GM23248 (cell line): ENCODE data around the gene ENAH. TPM values are rescaled to one million over a fixed set of nuclear protein-coding genes. Genes with fewer than 3 reads are reported as not detected.

Source experiments
- DNase-seq: peaks from one replicate; pipeline ENCODE4 v3.0.0-alpha.2; 2015
- H2AFZ ChIP-seq: fragments of 200-600 bp; sonication (generic); 2 replicates; pipeline ENCODE4 v1.6.1; 2016; ENCODE audit warnings: antibody characterized with exemption
- H3F3A ChIP-seq: fragments of 200-600 bp; sonication (generic); 2 replicates; pipeline ENCODE4 v1.6.1; 2016; ENCODE audit warnings: mild to moderate bottlenecking, antibody characterized with exemption, mixed run types; ENCODE audit not compliant: insufficient read depth
- H3K27ac ChIP-seq: fragments of 200-600 bp; sonication (generic); 2 replicates; pipeline ENCODE4 v1.5.1; 2016; ENCODE audit warnings: mild to moderate bottlenecking
- H3K27me3 ChIP-seq: fragments of 200-600 bp; sonication (generic); replicated peaks from 2 replicates; pipeline ENCODE4 v1.6.1; 2016; ENCODE audit warnings: mild to moderate bottlenecking; ENCODE audit not compliant: insufficient read depth
- H3K36me3 ChIP-seq: fragments of 200-600 bp; sonication (generic); 2 replicates; pipeline ENCODE4 v1.6.1; 2016; ENCODE audit warnings: low read depth, mild to moderate bottlenecking
- H3K4me1 ChIP-seq: fragments of 200-600 bp; sonication (generic); 2 replicates; pipeline ENCODE4 v1.6.1; 2016; ENCODE audit warnings: mild to moderate bottlenecking; ENCODE audit not compliant: insufficient read depth
- H3K4me2 ChIP-seq: fragments of 200-600 bp; sonication (generic); one replicate; pipeline ENCODE4 v1.6.1; 2016; ENCODE audit warnings: mild to moderate bottlenecking; ENCODE audit not compliant: unreplicated experiment
- H3K4me3 ChIP-seq: fragments of 200-600 bp; sonication (generic); 2 replicates; pipeline ENCODE4 v1.5.1; 2016; ENCODE audit warnings: mild to moderate bottlenecking
- H3K79me2 ChIP-seq: fragments of 200-600 bp; sonication (generic); 2 replicates; pipeline ENCODE4 v1.6.1; 2016; ENCODE audit warnings: mild to moderate bottlenecking; ENCODE audit not compliant: insufficient read depth
- H3K9ac ChIP-seq: fragments of 200-600 bp; sonication (generic); 2 replicates; pipeline ENCODE4 v1.6.1; 2016; ENCODE audit warnings: mild to moderate bottlenecking
- H3K9me2 ChIP-seq: fragments of 200-600 bp; sonication (generic); 2 replicates; pipeline ENCODE4 v1.6.1; 2016; ENCODE audit warnings: mixed run types, mild to moderate bottlenecking, moderate library complexity; ENCODE audit not compliant: insufficient read depth
- H3K9me3 ChIP-seq: fragments of 200-600 bp; sonication (generic); one replicate; pipeline ENCODE4 v1.6.1; 2017; ENCODE audit warnings: low read depth
- H4K20me1 ChIP-seq: fragments of 200-600 bp; sonication (generic); 2 replicates; pipeline ENCODE4 v1.6.0; 2016; ENCODE audit not compliant: insufficient read depth
- EZH2 ChIP-seq: fragments of 200-600 bp; sonication (generic); IDR thresholded peaks from 2 replicates; pipeline ENCODE4 v1.6.1; 2018; ENCODE audit warnings: antibody characterized with exemption, mild to moderate bottlenecking; ENCODE audit not compliant: insufficient read depth, poor library complexity, severe bottlenecking
- EZH2phosphoT487 ChIP-seq: fragments of 200-600 bp; sonication (generic); IDR thresholded peaks from 2 replicates; pipeline ENCODE4 v1.6.1; 2018; ENCODE audit warnings: antibody characterized with exemption, moderate library complexity, mild to moderate bottlenecking, low read depth; ENCODE audit not compliant: insufficient read depth
- WGBS, 2 experiments: methylation state at CpG; one replicate each; pipeline ENCODE4 v1.1.6; 2015 to 2017; ENCODE audit warnings: low lambda C conversion rate in 2 of 2, low coverage in 1 of 2; ENCODE audit errors: missing lambda C conversion rate in 2 of 2; 5-methylcytosine and 5-hydroxymethylcytosine counted together
- in situ Hi-C: fragments of 300-500 bp; cut with MboI; formaldehyde crosslinking; loops from 2 replicates; pipeline ENCODE4 v1.15.0; 2020
- polyA plus RNA-seq: library from polyadenylated mRNA; unstranded; fragments of >200 nt; fragmentation: Nextera tagmentation; extraction: Ambion mirVana; gene quantifications from 2 replicates; pipeline ENCODE4 v1.2.1, GENCODE V29; 2016
- total RNA-seq: library from RNA; depleted of rRNA; stranded (reverse); fragments of >200 nt; shearing (Covaris generic); gene quantifications from 2 replicates; pipeline ENCODE4 v1.2.3, GENCODE V29; 2014

The ENAH gene
- total and polyA plus RNA-seq, 2 experiments from 2014 or later, result 40.1 to 125 TPM

DNA sequence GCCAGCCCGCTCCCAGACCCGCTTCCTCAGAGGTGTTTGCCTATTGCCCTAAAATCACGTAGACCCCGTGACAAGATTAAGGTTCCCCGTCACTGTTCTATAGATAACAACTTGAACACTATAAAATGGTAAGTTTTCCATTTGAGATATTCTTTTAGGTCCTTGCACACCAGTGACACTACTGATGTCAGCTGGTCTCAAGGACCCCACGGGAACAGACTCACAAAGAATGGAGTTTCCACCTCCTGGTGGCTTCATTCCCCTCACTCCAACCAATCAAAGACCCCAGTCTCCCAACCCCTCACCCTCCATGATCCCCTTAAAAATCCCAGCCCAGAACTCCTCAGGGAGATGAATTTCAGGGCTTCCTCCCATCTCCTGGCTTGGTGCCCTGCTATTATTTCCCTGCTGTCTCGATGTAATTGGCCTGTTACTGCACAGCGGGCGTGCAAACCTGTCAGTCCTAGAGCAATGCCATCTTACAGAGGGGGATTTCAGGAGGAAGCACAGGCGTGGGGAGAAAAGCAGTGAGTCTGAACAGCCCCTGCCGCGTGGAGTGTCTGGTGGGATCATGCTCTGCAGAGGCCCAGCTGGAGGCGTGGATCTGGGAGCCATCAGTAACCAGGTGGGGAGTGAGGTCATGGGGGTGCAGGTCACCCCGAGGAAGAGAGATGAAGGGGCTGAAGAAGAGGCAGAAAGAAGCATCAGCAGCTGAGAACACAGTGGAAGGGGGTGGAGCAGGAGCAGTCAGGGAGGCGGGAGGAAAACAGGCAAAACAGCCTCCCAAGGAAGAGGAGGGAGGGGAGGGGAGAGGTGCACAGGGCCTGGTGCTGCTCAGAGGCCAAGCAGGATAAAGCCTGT lies 190.0 kb downstream of the ENAH start:
- no peak overlapping the region for H3K9ac ChIP-seq
- DNase-seq, result no peak
- H3K36me3 ChIP-seq, result no peaks in the 10 kb centered on the region
- WGBS, 2 experiments, result 51 to 53% methylated on average over 15 of the region's 15 CpGs
- H3K27ac ChIP-seq, result no peak overlapping the region
- H3K9me2 ChIP-seq, result no peaks in the 10 kb centered on the region
- H3K4me3 ChIP-seq, result no peak overlapping the region
- no peak overlapping the region for H2AFZ ChIP-seq
- H3K79me2 ChIP-seq, result no peaks in the 10 kb centered on the region
- H3K4me2 ChIP-seq, result no peak overlapping the region
- peaks cover 20% of the 10 kb centered on the region for H3K4me1 ChIP-seq
- no peaks in the 10 kb centered on the region for H4K20me1 ChIP-seq
- H3K27me3 ChIP-seq, result no peaks in the 10 kb centered on the region
- no peaks in the 10 kb centered on the region for H3K9me3 ChIP-seq
- TF ChIP-seq EZH2 (no peak), EZH2phosphoT487 (no peak)
- in situ Hi-C loops, result no loop called here
- no peaks in the 10 kb centered on the region for H3F3A ChIP-seq

DNA sequence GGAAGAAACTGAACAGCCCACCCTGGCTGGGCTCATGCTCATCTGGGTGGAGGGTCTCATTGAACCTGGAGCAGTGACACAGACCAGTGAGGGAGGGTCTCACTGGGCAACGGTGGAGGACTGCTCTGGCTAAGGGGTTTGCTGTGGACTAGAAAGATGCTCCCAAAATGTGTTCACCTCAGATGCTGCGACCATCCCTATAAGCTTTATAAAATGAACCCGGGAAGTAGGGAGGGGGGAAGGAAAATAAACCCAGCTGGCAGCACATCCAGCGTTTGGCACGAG lies 190.6 kb downstream of the ENAH start:
- WGBS, 2 experiments, result 15 to 17% methylated on average over 5 of the region's 5 CpGs
- H3K36me3 ChIP-seq, result no peaks in the 10 kb centered on the region
- H4K20me1 ChIP-seq, result no peaks in the 10 kb centered on the region
- H3K9me2 ChIP-seq, result no peaks in the 10 kb centered on the region
- TF ChIP-seq EZH2phosphoT487 (no peak), EZH2 (no peak)
- no peak overlapping the region for H3K9ac ChIP-seq
- H3K9me3 ChIP-seq, result no peaks in the 10 kb centered on the region
- in situ Hi-C loops, result no loop called here
- H3K4me3 ChIP-seq, result no peak overlapping the region
- no peaks in the 10 kb centered on the region; the same call in 1 of the 2 replicates for H3F3A ChIP-seq
- no peak overlapping the region for H3K4me2 ChIP-seq
- no peaks in the 10 kb centered on the region for H3K27me3 ChIP-seq
- no peak overlapping the region for H2AFZ ChIP-seq
- no peak overlapping the region for H3K27ac ChIP-seq
- DNase-seq, result no peak
- H3K79me2 ChIP-seq, result no peaks in the 10 kb centered on the region
- peaks cover 20% of the 10 kb centered on the region for H3K4me1 ChIP-seq

DNA sequence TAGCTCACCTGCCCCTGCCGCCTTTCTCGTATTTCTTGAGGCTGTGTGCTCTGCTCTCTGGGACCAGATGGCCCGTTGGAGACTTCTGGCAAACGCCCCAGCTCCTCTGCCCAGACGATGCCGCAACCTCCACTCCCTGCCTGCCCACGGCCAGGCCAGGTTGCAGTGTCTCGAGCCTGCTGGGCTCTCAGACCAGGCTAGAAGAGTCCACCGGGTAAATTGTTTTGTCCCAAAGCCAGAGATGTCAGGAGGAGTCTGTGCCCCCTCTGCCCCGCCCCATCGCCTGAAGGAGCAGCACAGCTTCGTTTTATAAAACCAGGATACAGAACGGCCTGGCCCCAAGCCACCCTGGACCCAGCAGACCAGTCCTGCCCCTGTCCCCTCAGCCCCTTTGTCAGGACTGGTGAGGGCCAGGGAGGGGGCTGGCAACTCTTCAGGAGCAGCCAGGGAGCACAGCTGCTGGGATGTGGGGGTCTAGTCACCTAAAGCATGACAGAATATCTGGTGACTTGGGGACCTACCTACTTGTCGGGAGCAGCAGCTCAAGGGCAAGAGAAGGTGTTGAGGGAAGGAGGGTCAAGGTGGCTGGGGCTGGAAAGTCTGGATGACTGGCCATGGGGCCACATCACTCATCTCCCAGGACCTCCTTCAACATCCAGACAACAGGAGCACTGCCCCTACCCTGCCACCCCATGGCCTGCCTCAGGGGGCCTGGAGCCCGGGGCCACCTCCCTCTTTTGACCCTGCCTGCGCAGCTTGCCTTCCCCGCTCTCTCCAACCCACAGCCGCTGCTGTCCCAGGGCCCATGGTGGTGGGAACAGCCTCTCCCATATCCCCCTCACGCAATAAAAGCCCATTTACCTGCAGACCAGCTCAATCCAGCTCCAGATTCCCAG lies 191.1 kb downstream of the ENAH start:
- Histone ChIP-seq H3K9me2 (no peaks in the 10 kb centered on the region), H3K79me2 (no peaks in the 10 kb centered on the region), H3K4me1 (peaks cover 20% of the 10 kb centered on the region), H3K4me2 (no peak overlapping the region), H3K36me3 (no peaks in the 10 kb centered on the region), H3K27ac (no peak overlapping the region), H2AFZ (no peak overlapping the region), H3K9me3 (no peaks in the 10 kb centered on the region), H3K27me3 (no peaks in the 10 kb centered on the region), H3K4me3 (no peak overlapping the region), H3F3A (no peaks in the 10 kb centered on the region; the same call in 1 of the 2 replicates), H4K20me1 (no peaks in the 10 kb centered on the region), H3K9ac (no peak overlapping the region)
- TF ChIP-seq EZH2, result no peak
- TF ChIP-seq EZH2phosphoT487, result no peak
- whole genome bisulfite sequencing, 2 experiments, result 55 to 57% methylated on average over 18 to 19 of the region's 19 CpGs
- peak; percentile 44 for DNase-seq
- in situ Hi-C loops, result no loop called here

- Histone ChIP-seq H4K20me1 (no peaks in the 10 kb centered on the region), H3K27ac (no peak overlapping the region), H3F3A (no peaks in the 10 kb centered on the region; the same call in 1 of the 2 replicates), H3K4me3 (no peak overlapping the region), H3K27me3 (no peaks in the 10 kb centered on the region), H3K79me2 (no peaks in the 10 kb centered on the region), H3K9me2 (no peaks in the 10 kb centered on the region), H3K9ac (no peak overlapping the region), H2AFZ (no peak overlapping the region), H3K9me3 (no peaks in the 10 kb centered on the region), H3K4me1 (peaks cover 20% of the 10 kb centered on the region), H3K36me3 (no peaks in the 10 kb centered on the region), H3K4me2 (no peak overlapping the region)
- no peak for TF ChIP-seq EZH2phosphoT487
- no peak for TF ChIP-seq EZH2
- peak; percentile 47 for DNase-seq
- in situ Hi-C loops, result no loop called here
- WGBS, 2 experiments, result 72% methylated on average over 8 of the region's 8 CpGs
Measured at GRCh38 chr1:225460737-225461532, 192.0 kb downstream of the ENAH start.
